ENCODE results near the gene DLL1.

The DLL1 gene

GRCh38 chr6:170254315-170255213 is 36.3 kb downstream of the DLL1 start:
- no peak overlapping the region for H3K27ac ChIP-seq
- H3K27me3 ChIP-seq (replicated peaks) = peaks cover 6% of the 10 kb centered on the region
- no peaks in the 10 kb centered on the region for H3K36me3 ChIP-seq (replicated peaks)
- no peak for DNase-seq
- in situ Hi-C loops (cut with HindIII; ENCODE audit: low pct_ligation_motif_present, low sequenced_read_pairs) = loop anchor here (25.0 kb wide), 1 partner anchor 142 kb away; no protein-coding TSS in a partner anchor
- H3K4me3 ChIP-seq (ENCODE audit: low read depth, low read length) = no peak overlapping the region
- no peak for TF ChIP-seq CTCF (IDR thresholded peaks at IDR 0.05; ENCODE audit: low read depth, low read length, missing control alignments)

GRCh38 chr6:170253910-170254269 is 37.0 kb downstream of the DLL1 start:
- Histone ChIP-seq H3K4me3 (ENCODE audit: low read depth, low read length) (no peak overlapping the region), H3K27me3 (replicated peaks) (peaks cover 6% of the 10 kb centered on the region), H3K27ac (no peak overlapping the region), H3K36me3 (replicated peaks) (no peaks in the 10 kb centered on the region)
- DNase-seq = no peak
- in situ Hi-C loops (cut with HindIII; ENCODE audit: low pct_ligation_motif_present, low sequenced_read_pairs) = loop anchor here (25.0 kb wide), 1 partner anchor 142 kb away; no protein-coding TSS in a partner anchor
- TF ChIP-seq CTCF (IDR thresholded peaks at IDR 0.05; ENCODE audit: low read depth, low read length, missing control alignments) = no peak

GRCh38 chr6:170253226-170253909 is 37.5 kb downstream of the DLL1 start:
- peaks cover 11% of the 10 kb centered on the region for H3K27me3 ChIP-seq (replicated peaks)
- no peak for DNase-seq
- TF ChIP-seq CTCF (IDR thresholded peaks at IDR 0.05; ENCODE audit: low read depth, low read length, missing control alignments) = no peak
- in situ Hi-C loops (cut with HindIII; ENCODE audit: low pct_ligation_motif_present, low sequenced_read_pairs) = loop anchor here (25.0 kb wide), 1 partner anchor 141 kb away; no protein-coding TSS in a partner anchor
- no peak overlapping the region for H3K4me3 ChIP-seq (ENCODE audit: low read depth, low read length)
- H3K36me3 ChIP-seq (replicated peaks) = no peaks in the 10 kb centered on the region
- H3K27ac ChIP-seq = no peak overlapping the region

- H3K27me3 ChIP-seq (replicated peaks) = peaks cover 14% of the 10 kb centered on the region
- TF ChIP-seq CTCF (IDR thresholded peaks at IDR 0.05; ENCODE audit: low read depth, low read length, missing control alignments) = no peak
- no peak overlapping the region for H3K27ac ChIP-seq
- DNase-seq = no peak
- in situ Hi-C loops (cut with HindIII; ENCODE audit: low pct_ligation_motif_present, low sequenced_read_pairs) = loop anchor here (25.0 kb wide), 1 partner anchor 140 kb away; no protein-coding TSS in a partner anchor
- H3K4me3 ChIP-seq (ENCODE audit: low read depth, low read length) = no peak overlapping the region
- H3K36me3 ChIP-seq (replicated peaks) = no peaks in the 10 kb centered on the region
Observed at GRCh38 chr6:170251776-170252571, 38.9 kb downstream of the DLL1 start.

GRCh38 chr6:170250981-170251775 is 39.7 kb downstream of the DLL1 start:
- H3K4me3 ChIP-seq (ENCODE audit: low read depth, low read length) = no peak overlapping the region
- no peak for DNase-seq
- H3K36me3 ChIP-seq (replicated peaks) = no peaks in the 10 kb centered on the region
- no peak overlapping the region for H3K27ac ChIP-seq
- in situ Hi-C loops (cut with HindIII; ENCODE audit: low pct_ligation_motif_present, low sequenced_read_pairs) = loop anchor here (25.0 kb wide), 1 partner anchor 139 kb away; no protein-coding TSS in a partner anchor
- peaks cover 14% of the 10 kb centered on the region for H3K27me3 ChIP-seq (replicated peaks)
- no peak for TF ChIP-seq CTCF (IDR thresholded peaks at IDR 0.05; ENCODE audit: low read depth, low read length, missing control alignments)

All from brain microvascular endothelial cell (primary cell).